Lower leg skin (tissue), 4 donors: ENCODE results near the gene DDT. TPM values are rescaled to one million over a fixed set of nuclear protein-coding genes. Genes with fewer than 3 reads are reported as not detected.
"Not testable (repeated sequence)": the region's sequence is repeated elsewhere in the genome, so short reads cannot be mapped to it uniquely, and the experiment has no call there.

Experiments
- DNase-seq, 2 donors: peaks; one replicate each; pipeline ENCODE4 v3.0.0-alpha.2; 2019; ENCODE audit warnings: low spot score in 2 of 2
- H3K4me3 ChIP-seq: fragments of 200-600 bp; sonication (generic); 2 replicates; pipeline ENCODE4 v1.5.1; 2017; ENCODE audit warnings: mild to moderate bottlenecking, low read depth; ENCODE audit not compliant: poor library complexity, severe bottlenecking
- CTCF ChIP-seq, 3 donors: fragments of 450-650 bp; IDR thresholded peaks; one replicate each; pipeline ENCODE4 v1.5.1; 2016; ENCODE audit warnings: antibody characterized with exemption in 3 of 3, mild to moderate bottlenecking in 3 of 3, moderate library complexity in 2 of 3
- POLR2A ChIP-seq, 2 donors: fragments of 450-650 bp; IDR thresholded peaks; one replicate each; pipeline ENCODE4 v1.6.1; 2016 to 2017; ENCODE audit warnings: antibody characterized with exemption in 2 of 2, mild to moderate bottlenecking in 1 of 2, moderate library complexity in 1 of 2
- WGBS, 2 donors: methylation state at CpG; one replicate each; pipeline ENCODE4 v1.1.5; 2018; 5-methylcytosine and 5-hydroxymethylcytosine counted together
- intact Hi-C: fragments of 100-400 bp; cut with DNase I; formaldehyde crosslinking; loops from one replicate; pipeline ENCODE4 v1.15.0; 2023; ENCODE audit warnings: low total_unique reads
- total RNA-seq, 4 donors: library from RNA; depleted of rRNA; stranded (reverse); fragments of >200 nt; gene quantifications; one replicate each; pipeline ENCODE4 v1.1.0, GENCODE V29; 2016

The DDT gene
- total RNA-seq, 4 donors from 2014 or later = 97.0 to 133 (median 118) TPM

GRCh38 chr22:23997092-23997491 lies 22.9 kb upstream of the DDT start:
- 94 to 99% methylated on average over 3 of the region's 3 CpGs for WGBS, 2 donors
- no peak overlapping the region for H3K4me3 ChIP-seq
- intact Hi-C loops = no loop called here
- TF ChIP-seq CTCF (IDR thresholded peaks at IDR 0.05) = no peak
- no peak for TF ChIP-seq POLR2A (IDR thresholded peaks at IDR 0.05)
- no peak for DNase-seq

GRCh38 chr22:23993581-23994177 lies 19.4 kb upstream of the DDT start:
- 67 to 76% methylated on average over 4 of the region's 4 CpGs for WGBS, 2 donors
- intact Hi-C loops, DNase-seq, H3K4me3 ChIP-seq: not testable (repeated sequence)

GRCh38 chr22:23993080-23993479 lies 18.8 kb upstream of the DDT start:
- intact Hi-C loops = not testable (repeated sequence)
- WGBS, 2 donors = 55 to 85% methylated on average over 2 of the region's 2 CpGs

GRCh38 chr22:23989583-23990244 lies 15.5 kb upstream of the DDT start:
- DNase-seq, intact Hi-C loops, H3K4me3 ChIP-seq: not testable (repeated sequence)
- WGBS, 2 donors = 59 to 64% methylated on average over 2 of the region's 3 CpGs

More at GRCh38 chr22:23993080-23993479, 18.8 kb upstream of the DDT start:
- DNase-seq, H3K4me3 ChIP-seq: not testable (repeated sequence)

GRCh38 chr22:23986538-23987178 lies 12.4 kb upstream of the DDT start:
- WGBS, 2 donors = 56 to 79% methylated on average over 4 of the region's 4 CpGs
- DNase-seq, H3K4me3 ChIP-seq, intact Hi-C loops: not testable (repeated sequence)

- DNase-seq, intact Hi-C loops: not testable (repeated sequence)
- WGBS, 2 donors = 85 to 88% methylated on average over 8 of the region's 8 CpGs
Observed at GRCh38 chr22:23986089-23986488, 11.8 kb upstream of the DDT start.

GRCh38 chr22:23984430-23984829 lies 10.2 kb upstream of the DDT start:
- WGBS, 2 donors = 43 to 50% methylated on average over 5 of the region's 6 CpGs
- no peak overlapping the region for H3K4me3 ChIP-seq
- no peak for TF ChIP-seq CTCF (IDR thresholded peaks at IDR 0.05)
- no peak for TF ChIP-seq POLR2A (IDR thresholded peaks at IDR 0.05)
- intact Hi-C loops = no loop called here
- DNase-seq = no peak

More at GRCh38 chr22:23986089-23986488, 11.8 kb upstream of the DDT start:
- H3K4me3 ChIP-seq = not testable (repeated sequence)

GRCh38 chr22:23980567-23980966 lies 6.3 kb upstream of the DDT start:
- DNase-seq = peak in 1 of 2 donors; percentile 68
- H3K4me3 ChIP-seq, intact Hi-C loops: not testable (repeated sequence)
- WGBS, 2 donors = 18% methylated on average over 4 of the region's 7 CpGs; no CpG with 5 or more reads in 1 of the 2 donors

- DNase-seq, H3K4me3 ChIP-seq, intact Hi-C loops: not testable (repeated sequence)
- WGBS, 2 donors = no CpG with 5 or more reads among the region's 41 CpGs
Observed at GRCh38 chr22:23979557-23980240, 5.5 kb upstream of the DDT start, which contains the start of gene GSTT2. TSS of gene GSTT2 (plus strand) at chr22:23980134.

GRCh38 chr22:23977304-23977703 lies 3.1 kb upstream of the DDT start:
- intact Hi-C loops, H3K4me3 ChIP-seq, DNase-seq: not testable (repeated sequence)
- 87% methylated on average over 3 of the region's 12 CpGs; no CpG with 5 or more reads in 1 of the 2 donors for WGBS, 2 donors

- 29 to 37% methylated on average over 6 to 10 of the region's 27 CpGs for WGBS, 2 donors
- intact Hi-C loops, H3K4me3 ChIP-seq: not testable (repeated sequence)
- DNase-seq = peak in 1 of 2 donors; percentile 78
Observed at GRCh38 chr22:23974836-23975352, 653 bp upstream of the DDT start.

GRCh38 chr22:23971927-23972326 lies 2.3 kb downstream of the DDT start:
- H3K4me3 ChIP-seq, intact Hi-C loops: not testable (repeated sequence)
- 89 to 96% methylated on average over 3 of the region's 3 CpGs for WGBS, 2 donors
- peak in 1 of 2 donors; percentile 48 for DNase-seq
